BLaER1 treated with 17β-estradiol and CSF1 and Interleukin-3, amounts not matched to agents 10 nM and 100 nM (cell line): ENCODE data around the gene SORCS2.

Experiments
- H3K27ac ChIP-seq, 11 experiments: shearing (Covaris generic); formaldehyde crosslinking; 2 replicates each; pipeline ENCODE4 v1.8.1; 2022
- H3K27me3 ChIP-seq, 11 experiments: shearing (Covaris generic); formaldehyde crosslinking; 2 replicates each; pipeline ENCODE4 v1.8.1; 2022
- H3K36me3 ChIP-seq, 11 experiments: shearing (Covaris generic); formaldehyde crosslinking; 2 replicates each; pipeline ENCODE4 v1.8.1; 2022
- H3K4me1 ChIP-seq, 10 experiments: shearing (Covaris generic); formaldehyde crosslinking; 2 replicates each; pipeline ENCODE4 v1.8.1; 2022
- H3K4me2 ChIP-seq, 11 experiments: shearing (Covaris generic); formaldehyde crosslinking; 2 replicates each; pipeline ENCODE4 v1.8.1; 2022
- H3K4me3 ChIP-seq, 10 experiments: shearing (Covaris generic); formaldehyde crosslinking; 2 replicates each; pipeline ENCODE4 v1.8.1; 2022
- H3K9ac ChIP-seq, 11 experiments: shearing (Covaris generic); formaldehyde crosslinking; 2 replicates each; pipeline ENCODE4 v1.8.1; 2022
- H3K9me3 ChIP-seq, 11 experiments: shearing (Covaris generic); formaldehyde crosslinking; replicated peaks in 1 of 11; 2 replicates each; pipeline ENCODE4 v1.8.1; 2022
- H4K20me1 ChIP-seq, 11 experiments: shearing (Covaris generic); formaldehyde crosslinking; 2 replicates each; pipeline ENCODE4 v1.8.1; 2022
- Cebpa-rat ChIP-seq, 11 experiments: shearing (Covaris generic); IDR thresholded peaks; 2 replicates each; pipeline ENCODE4 v1.8.1; 2022

SORCS2 gene

DNA sequence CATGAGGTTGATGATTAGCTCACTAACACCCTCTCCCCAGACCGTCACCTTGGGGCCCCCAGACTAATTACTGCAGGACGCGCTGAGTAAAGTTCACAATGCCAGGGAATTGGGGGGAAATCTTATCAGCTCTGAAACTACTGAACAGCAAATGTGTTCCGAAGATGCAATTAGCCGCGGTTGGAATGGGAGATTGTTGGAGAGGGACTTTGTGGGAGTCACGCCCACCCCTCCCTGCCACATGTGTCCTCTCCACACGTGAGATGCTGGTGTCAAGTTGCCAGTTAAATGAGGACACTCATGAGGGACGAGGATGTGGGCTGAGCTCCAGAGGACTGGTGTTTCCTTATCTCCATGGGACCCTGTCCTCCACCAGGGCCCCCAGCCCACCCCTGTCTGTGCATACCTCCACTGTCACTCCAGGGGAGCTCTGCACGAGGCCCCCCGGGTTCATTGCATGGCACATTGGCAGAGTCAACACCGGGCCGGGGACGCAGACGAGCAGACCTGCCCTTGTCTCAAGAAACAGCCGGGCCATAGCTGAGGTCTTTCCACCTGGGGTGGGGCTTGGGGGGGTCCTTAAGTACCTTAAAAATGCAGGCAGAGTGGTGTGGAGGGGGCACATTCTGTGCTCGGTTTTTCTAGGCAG, 417.8 kb downstream of the SORCS2 start:
- Histone ChIP-seq H3K9ac (no peak overlapping the region), H3K4me3 (no peak overlapping the region), H3K4me1 (peaks cover 8 to 39% (median 31%) of the 10 kb centered on the region in 10 experiments), H4K20me1 (no peaks in the 10 kb centered on the region; a peak in 1 of 22 replicates), H3K36me3 (no peaks in the 10 kb centered on the region), H3K9me3 (peaks cover 0 to 16% (median 2%) of the 10 kb centered on the region in 11 experiments; a peak in 10 of 22 replicates), H3K27me3 (no peaks in the 10 kb centered on the region), H3K4me2 (no peak overlapping the region), H3K27ac (peak overlapping the region in 1 of 11 experiments; percentile 76; a peak in 1 of 22 replicates)
- no peak for TF ChIP-seq Cebpa-rat (IDR thresholded peaks at IDR 0.05)

DNA sequence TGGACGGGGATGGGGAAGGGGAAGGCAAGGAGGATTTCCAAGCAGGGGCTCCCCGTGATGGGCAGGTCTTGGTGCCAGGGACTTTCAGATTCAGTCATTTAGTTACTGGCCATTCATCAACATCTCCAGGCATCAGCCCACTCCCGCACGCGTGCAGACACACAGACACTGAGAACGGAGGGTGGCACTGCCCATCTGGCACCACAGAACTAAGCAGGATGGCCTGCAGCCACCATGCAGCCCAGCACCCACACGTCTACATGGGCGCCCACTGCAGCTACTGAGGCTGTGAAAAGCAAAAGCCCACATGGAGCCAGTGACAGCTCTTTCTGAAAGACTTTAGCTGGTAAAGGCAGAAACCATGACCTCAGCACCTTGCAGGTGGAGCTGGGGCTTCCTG, 418.5 kb downstream of the SORCS2 start:
- no peak for TF ChIP-seq Cebpa-rat (IDR thresholded peaks at IDR 0.05)
- peaks cover 0 to 14% (median 0%) of the 10 kb centered on the region in 11 experiments; a peak in 2 of 22 replicates for H3K9me3 ChIP-seq
- H3K36me3 ChIP-seq = no peaks in the 10 kb centered on the region
- peaks cover 8 to 39% (median 31%) of the 10 kb centered on the region in 10 experiments for H3K4me1 ChIP-seq
- no peaks in the 10 kb centered on the region for H3K27me3 ChIP-seq
- H4K20me1 ChIP-seq = no peaks in the 10 kb centered on the region; a peak in 1 of 22 replicates
- no peak overlapping the region for H3K4me3 ChIP-seq
- no peak overlapping the region for H3K4me2 ChIP-seq
- no peak overlapping the region for H3K27ac ChIP-seq
- no peak overlapping the region for H3K9ac ChIP-seq

DNA sequence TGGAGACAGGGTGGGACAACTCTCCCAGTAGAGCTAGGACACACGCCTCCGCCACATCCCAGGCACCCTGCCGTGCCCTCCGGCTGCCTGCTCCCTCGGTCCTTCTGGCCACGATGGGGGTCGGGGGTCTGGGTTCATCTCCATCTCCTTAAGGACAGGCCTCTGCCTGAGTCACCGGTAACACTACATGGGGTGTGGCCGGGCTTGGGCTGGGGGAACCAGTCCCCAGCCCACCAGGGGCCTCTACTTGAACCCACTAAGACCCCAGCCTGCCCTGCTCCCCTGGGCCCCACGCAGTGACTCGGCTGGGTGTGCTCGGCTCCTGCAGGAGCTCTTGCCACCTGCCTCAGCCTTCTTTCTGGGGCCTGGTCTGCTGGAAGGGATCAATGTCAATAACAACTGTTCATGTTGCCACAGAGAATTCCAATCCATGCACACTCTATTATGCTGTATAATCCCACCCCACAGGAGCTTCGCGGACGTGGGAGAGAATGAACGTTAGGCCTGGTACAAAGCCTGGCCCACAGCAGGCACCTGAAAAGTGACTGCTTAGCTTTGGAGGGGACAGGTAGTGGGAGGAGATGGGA, 420.1 kb downstream of the SORCS2 start:
- Histone ChIP-seq H3K4me3 (no peak overlapping the region), H3K27ac (peak overlapping the region in 4 of 11 experiments; percentile 17 to 33 (median 27); a peak in 3 of 22 replicates), H4K20me1 (no peaks in the 10 kb centered on the region; a peak in 1 of 22 replicates), H3K4me1 (peaks cover 8 to 36% (median 31%) of the 10 kb centered on the region in 10 experiments), H3K9me3 (peaks cover 0 to 14% (median 0%) of the 10 kb centered on the region in 11 experiments; a peak in 2 of 22 replicates), H3K9ac (peak overlapping the region in 2 of 11 experiments; percentile 26 to 30; a peak in 1 of 22 replicates), H3K27me3 (no peaks in the 10 kb centered on the region), H3K4me2 (peak overlapping the region in 8 of 11 experiments; percentile 29 to 62 (median 52); a peak in 14 of 22 replicates), H3K36me3 (no peaks in the 10 kb centered on the region)
- no peak for TF ChIP-seq Cebpa-rat (IDR thresholded peaks at IDR 0.05)

DNA sequence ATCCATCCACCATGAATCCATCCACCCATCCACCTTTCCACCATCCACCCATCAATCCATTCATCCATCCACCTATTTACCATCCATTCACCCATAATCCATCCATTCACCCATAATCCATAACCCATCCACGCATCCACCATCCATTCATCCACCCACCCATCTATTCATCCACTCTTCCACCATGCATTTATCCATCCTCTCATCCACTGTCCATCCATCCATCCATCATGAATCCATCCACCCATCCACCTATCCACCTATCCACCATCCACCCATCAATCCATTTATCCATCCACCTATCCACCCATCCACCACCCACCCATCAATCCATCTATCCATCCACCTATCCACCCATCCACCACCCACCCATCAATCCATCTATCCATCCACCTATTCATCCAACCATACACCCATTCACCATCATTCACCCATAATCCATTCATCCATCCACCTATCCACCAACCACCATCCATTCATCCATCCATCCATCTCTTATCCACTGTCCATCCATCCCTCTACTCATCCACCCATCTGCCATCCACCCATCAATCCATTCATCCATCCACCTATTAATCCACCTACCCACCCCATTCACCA, 422.1 kb downstream of the SORCS2 start:
- Histone ChIP-seq H4K20me1 (no peaks in the 10 kb centered on the region; a peak in 1 of 22 replicates), H3K4me3 (no peak overlapping the region), H3K4me1 (peaks cover 0 to 26% (median 20%) of the 10 kb centered on the region in 10 experiments; a peak in 17 of 20 replicates), H3K36me3 (no peaks in the 10 kb centered on the region), H3K9ac (no peak overlapping the region), H3K4me2 (no peak overlapping the region), H3K27me3 (no peaks in the 10 kb centered on the region), H3K9me3 (peaks cover 0 to 14% (median 0%) of the 10 kb centered on the region in 11 experiments; a peak in 2 of 22 replicates), H3K27ac (no peak overlapping the region)
- TF ChIP-seq Cebpa-rat (IDR thresholded peaks at IDR 0.05) = no peak

DNA sequence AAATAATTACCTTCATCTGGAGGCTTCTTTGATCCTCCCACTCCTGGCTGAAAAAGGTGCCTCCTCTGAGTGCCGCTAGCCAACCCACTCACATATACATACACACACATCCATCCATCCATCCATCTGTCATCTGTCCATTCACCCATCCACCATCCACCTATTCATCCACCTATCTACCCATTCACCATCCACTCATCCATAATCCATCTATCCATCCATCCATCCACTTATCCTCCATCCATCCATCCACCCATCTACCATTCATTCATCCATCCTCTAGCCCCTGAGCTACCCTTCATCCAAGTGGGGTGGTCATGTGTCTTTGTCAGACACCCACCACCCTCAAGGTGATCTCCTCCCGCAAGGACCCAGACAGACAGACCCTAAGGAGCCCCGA, 423.9 kb downstream of the SORCS2 start:
- Histone ChIP-seq H3K9ac (no peak overlapping the region), H3K4me2 (no peak overlapping the region), H3K36me3 (no peaks in the 10 kb centered on the region), H3K4me1 (peaks cover 17 to 43% (median 38%) of the 10 kb centered on the region in 10 experiments), H3K27me3 (no peaks in the 10 kb centered on the region), H3K4me3 (no peak overlapping the region), H3K27ac (no peak overlapping the region), H3K9me3 (peaks cover 0 to 14% (median 0%) of the 10 kb centered on the region in 11 experiments; a peak in 2 of 22 replicates), H4K20me1 (no peaks in the 10 kb centered on the region; a peak in 1 of 22 replicates)
- TF ChIP-seq Cebpa-rat (IDR thresholded peaks at IDR 0.05) = no peak

DNA sequence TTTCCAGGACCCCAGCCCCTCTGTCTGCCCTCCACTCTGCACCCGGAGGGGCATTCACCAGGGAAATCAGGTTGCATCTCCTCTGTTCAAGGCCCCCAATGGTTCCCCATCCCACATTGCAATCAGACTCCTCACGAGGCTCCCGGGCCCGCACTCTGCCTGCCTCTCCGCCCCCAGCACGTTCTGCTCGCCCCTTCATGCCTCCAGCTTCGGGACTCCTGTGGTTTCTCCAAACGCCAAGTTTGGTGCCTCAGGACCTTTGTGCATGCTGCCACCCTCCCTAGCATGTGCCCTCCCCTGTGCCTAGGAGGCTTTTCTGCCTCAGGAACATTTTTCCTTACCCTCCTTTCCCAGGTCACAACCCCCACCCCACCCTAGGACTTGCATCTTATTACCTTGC, 426.0 kb downstream of the SORCS2 start:
- H3K27ac ChIP-seq = no peak overlapping the region

DNA sequence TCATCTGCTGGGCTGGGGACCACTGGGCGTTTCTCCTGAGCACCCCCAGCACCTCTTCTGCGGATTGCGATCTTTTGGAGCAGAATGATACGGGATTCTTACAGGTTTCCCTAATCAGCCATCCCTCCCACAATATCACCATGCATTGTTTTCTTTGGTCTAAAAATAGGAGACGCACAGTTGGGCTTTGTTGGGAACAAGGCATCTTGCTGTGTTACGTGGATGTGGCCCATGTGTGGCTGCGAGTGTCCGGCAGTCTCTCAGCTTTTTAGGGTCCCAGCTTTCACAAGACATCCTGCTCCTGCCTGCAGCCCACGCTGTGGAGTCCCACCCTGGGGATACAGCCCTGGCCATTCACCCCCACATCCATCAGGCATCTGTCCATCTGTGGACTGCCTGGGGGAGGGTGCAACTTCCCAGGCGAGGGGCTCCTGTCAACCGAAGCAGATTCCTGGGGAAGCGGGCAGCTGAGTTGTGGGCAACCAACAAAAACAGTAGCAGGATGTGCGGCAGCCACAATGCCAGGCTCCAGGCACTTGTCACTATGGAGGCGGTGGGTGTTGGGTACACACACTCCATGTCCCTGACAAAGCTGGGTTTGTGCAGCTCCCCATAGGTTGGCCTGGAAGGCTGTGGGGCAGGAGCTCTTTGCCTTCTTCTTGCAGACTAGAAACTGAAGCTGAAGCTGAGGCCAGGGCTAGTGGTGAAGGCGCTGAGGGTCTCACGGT, 427.9 kb downstream of the SORCS2 start:
- H3K9me3 ChIP-seq = peaks cover 0 to 3% (median 0%) of the 10 kb centered on the region in 11 experiments; a peak in 2 of 22 replicates
- H3K27me3 ChIP-seq = peaks cover 0 to 3% (median 0%) of the 10 kb centered on the region in 11 experiments; a peak in 2 of 22 replicates
- H3K9ac ChIP-seq = peak overlapping the region in 7 of 11 experiments; percentile 19 to 49 (median 40); a peak in 9 of 22 replicates
- H3K27ac ChIP-seq = peak overlapping the region in 8 of 11 experiments; percentile 21 to 68 (median 47); a peak in 14 of 22 replicates
- H3K4me1 ChIP-seq = peaks cover 32 to 47% (median 42%) of the 10 kb centered on the region in 10 experiments
- no peak for TF ChIP-seq Cebpa-rat (IDR thresholded peaks at IDR 0.05)
- peak overlapping the region; percentile 71 to 94 (median 90) for H3K4me2 ChIP-seq
- H4K20me1 ChIP-seq = no peaks in the 10 kb centered on the region
- H3K4me3 ChIP-seq = no peak overlapping the region
- no peaks in the 10 kb centered on the region; a peak in 1 of 22 replicates for H3K36me3 ChIP-seq

More for the DNA sequence above, 426.0 kb downstream of the SORCS2 start:
- peaks cover 32 to 51% (median 46%) of the 10 kb centered on the region in 10 experiments for H3K4me1 ChIP-seq
- TF ChIP-seq Cebpa-rat (IDR thresholded peaks at IDR 0.05) = no peak
- H3K9ac ChIP-seq = no peak overlapping the region
- H3K36me3 ChIP-seq = no peaks in the 10 kb centered on the region
- peaks cover 0 to 14% (median 0%) of the 10 kb centered on the region in 11 experiments; a peak in 2 of 22 replicates for H3K9me3 ChIP-seq
- H4K20me1 ChIP-seq = no peaks in the 10 kb centered on the region
- H3K4me2 ChIP-seq = no peak overlapping the region
- H3K27me3 ChIP-seq = peaks cover 0 to 3% (median 0%) of the 10 kb centered on the region in 11 experiments; a peak in 2 of 22 replicates
- no peak overlapping the region for H3K4me3 ChIP-seq

DNA sequence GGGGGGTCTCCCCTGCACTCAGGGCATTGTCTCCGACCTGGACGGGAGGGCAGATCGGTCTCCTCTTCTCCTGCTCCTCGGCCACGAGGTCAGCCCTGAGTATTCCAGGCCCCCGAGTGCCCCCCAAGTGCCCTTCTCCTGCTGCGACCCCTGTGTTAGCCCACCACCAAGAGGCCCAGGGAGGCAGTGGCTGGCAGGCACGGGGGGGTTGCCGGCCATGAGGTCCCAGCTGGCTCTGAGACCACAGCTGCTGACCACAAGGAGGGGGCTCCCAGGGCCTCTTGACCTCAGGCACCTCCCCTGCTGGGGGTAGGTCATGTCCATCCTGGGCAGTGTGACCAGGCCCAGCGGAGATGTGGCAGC, 428.5 kb downstream of the SORCS2 start:
- no peak overlapping the region for H3K4me3 ChIP-seq
- H3K27me3 ChIP-seq = peaks cover 0 to 3% (median 0%) of the 10 kb centered on the region in 11 experiments; a peak in 2 of 22 replicates
- no peaks in the 10 kb centered on the region; a peak in 1 of 22 replicates for H3K36me3 ChIP-seq
- peak overlapping the region in 7 of 11 experiments; percentile 19 to 49 (median 40); a peak in 8 of 22 replicates for H3K9ac ChIP-seq
- H3K4me1 ChIP-seq = peaks cover 32 to 47% (median 42%) of the 10 kb centered on the region in 10 experiments
- H3K27ac ChIP-seq = peak overlapping the region in 7 of 11 experiments; percentile 21 to 68 (median 53); a peak in 12 of 22 replicates
- peak overlapping the region; percentile 71 to 94 (median 90) for H3K4me2 ChIP-seq
- no peaks in the 10 kb centered on the region for H3K9me3 ChIP-seq
- TF ChIP-seq Cebpa-rat (IDR thresholded peaks at IDR 0.05) = no peak
- H4K20me1 ChIP-seq = no peaks in the 10 kb centered on the region
